Gastrocnemius medialis (tissue), 4 donors: ENCODE data around the gene KCNH4. TPM values are rescaled to one million over a fixed set of nuclear protein-coding genes. Genes with fewer than 3 reads are reported as not detected.

Source experiments
- ATAC-seq, 2 donors: fragments of 150-250 bp; one replicate each; pipeline ENCODE4 v1.9.1; 2016
- DNase-seq, 2 donors: peaks; one replicate each; pipeline ENCODE4 v3.0.0-alpha.2; 2019
- H3K27ac ChIP-seq, 4 donors: fragments of 200-600 bp; sonication (generic); 1 replicate in 1 of 4; 2 replicates in 3 of 4; pipeline ENCODE4 v1.5.1; 2016 to 2018; ENCODE audit warnings: mild to moderate bottlenecking in 2 of 4, moderate library complexity in 1 of 4
- H3K27me3 ChIP-seq, 3 donors: fragments of 200-600 bp; sonication (generic) in 2 of 3; 1 replicate in 1 of 3; 2 replicates in 2 of 3; pipeline versions ENCODE4 v1.5.1 to v1.6.0; 2016 to 2019; ENCODE audit warnings: mild to moderate bottlenecking in 1 of 3, moderate library complexity in 1 of 3
- H3K36me3 ChIP-seq, 2 donors: fragments of 200-600 bp; sonication (generic) in 1 of 2; one replicate each; pipeline ENCODE4 v1.5.1; 2017 to 2018
- H3K4me1 ChIP-seq, 2 donors: fragments of 200-600 bp; sonication (generic) in 1 of 2; one replicate each; pipeline ENCODE4 v1.5.1; 2016 to 2017; ENCODE audit warnings: mild to moderate bottlenecking in 2 of 2
- H3K4me3 ChIP-seq, 4 donors: fragments of 200-600 bp; sonication (generic) in 3 of 4; 1 replicate in 1 of 4; 2 replicates in 3 of 4; pipeline ENCODE4 v1.5.1; 2016 to 2019; ENCODE audit warnings: mild to moderate bottlenecking in 2 of 4
- H3K9me3 ChIP-seq, 3 donors: fragments of 200-600 bp; sonication (generic) in 2 of 3; 1 replicate in 1 of 3; 2 replicates in 2 of 3; pipeline ENCODE4 v1.5.1; 2016 to 2019
- CTCF ChIP-seq, 5 experiments: fragments of 450-650 bp in 3 of 5; fragments of 200-600 bp in 2 of 5; sonication (generic) in 2 of 5; IDR thresholded peaks in 4 of 5; conservative IDR thresholded peaks in 1 of 5; 1 replicate in 4 of 5; 2 replicates in 1 of 5; pipeline ENCODE4 v1.5.1; 2016 to 2019; ENCODE audit warnings: antibody characterized with exemption in 5 of 5, mild to moderate bottlenecking in 3 of 5, moderate library complexity in 3 of 5
- POLR2A ChIP-seq, 2 donors: fragments of 450-650 bp; IDR thresholded peaks; one replicate each; pipeline ENCODE4 v1.6.1; 2017; ENCODE audit warnings: antibody characterized with exemption in 2 of 2, mild to moderate bottlenecking in 2 of 2, moderate library complexity in 2 of 2
- in situ Hi-C, 4 donors: fragments of 200-750 bp; cut with MboI; loops; one replicate each; pipeline versions ENCODE4 v1.15.0 to v1.8.0; 2017; ENCODE audit warnings: low sequenced_read_pairs in 4 of 4
- intact Hi-C: fragments of 100-400 bp; cut with DNase I; formaldehyde crosslinking; loops from one replicate; pipeline ENCODE4 v1.15.1; 2023; ENCODE audit warnings: low total_unique reads
- total RNA-seq, 4 donors: library from RNA; depleted of rRNA; stranded (reverse); fragments of >200 nt; gene quantifications; one replicate each; pipeline versions ENCODE4 v1.1.0 to v1.2.3, GENCODE V29; 2016

KCNH4 gene
- not detected for total RNA-seq

GRCh38 chr17:42180922-42181850, at the start of gene KCNH4:
Gene KCNH4 (minus strand): TSS chr17:42181142. CDS start chr17:42180945, 197 bp downstream.
- no peak within 1 kb of the TSS for H3K27ac ChIP-seq
- no peaks in the 10 kb centered on the region for H3K9me3 ChIP-seq
- H3K4me1 ChIP-seq, result peaks cover 15 to 16% of the 10 kb centered on the region in 2 donors
- TF ChIP-seq CTCF (IDR thresholded peaks at IDR 0.05 in 4 of 5, conservative IDR thresholded peaks at IDR 0.05 in 1 of 5), result peak; percentile 7 to 50 (median 39)
- TF ChIP-seq POLR2A (IDR thresholded peaks at IDR 0.05), result no peak
- ATAC-seq, result peak in 1 of 2 donors; percentile 32
- peak within 1 kb of the TSS; percentile 37 to 56 (median 41) for H3K4me3 ChIP-seq
- in situ Hi-C loops, result no loop called here
- H3K27me3 ChIP-seq, result peaks cover 21 to 30% (median 23%) of the 10 kb centered on the region in 3 donors
- H3K36me3 ChIP-seq, result no peaks in the 10 kb centered on the region
- intact Hi-C loops, result loop anchor here (5.0 kb wide), 1 partner anchor 59 kb away; the partner anchor contains the start of genes HSPB9 and KAT2A
- DNase-seq, result peak; percentile 18 to 55

GRCh38 chr17:42230225-42230624, 49.3 kb upstream of the KCNH4 start:
- Histone ChIP-seq H3K9me3 (no peaks in the 10 kb centered on the region), H3K27me3 (no peaks in the 10 kb centered on the region), H3K36me3 (no peaks in the 10 kb centered on the region), H3K4me1 (peaks cover 54 to 59% of the 10 kb centered on the region in 2 donors), H3K27ac (peak overlapping the region; percentile 81 to 88 (median 84)), H3K4me3 (no peak overlapping the region)
- in situ Hi-C loops, result no loop called here
- intact Hi-C loops, result no loop called here
- TF ChIP-seq CTCF (IDR thresholded peaks at IDR 0.05 in 4 of 5, conservative IDR thresholded peaks at IDR 0.05 in 1 of 5), result no peak
- TF ChIP-seq POLR2A (IDR thresholded peaks at IDR 0.05), result no peak
- DNase-seq (no peak), ATAC-seq (no peak)

DNA sequence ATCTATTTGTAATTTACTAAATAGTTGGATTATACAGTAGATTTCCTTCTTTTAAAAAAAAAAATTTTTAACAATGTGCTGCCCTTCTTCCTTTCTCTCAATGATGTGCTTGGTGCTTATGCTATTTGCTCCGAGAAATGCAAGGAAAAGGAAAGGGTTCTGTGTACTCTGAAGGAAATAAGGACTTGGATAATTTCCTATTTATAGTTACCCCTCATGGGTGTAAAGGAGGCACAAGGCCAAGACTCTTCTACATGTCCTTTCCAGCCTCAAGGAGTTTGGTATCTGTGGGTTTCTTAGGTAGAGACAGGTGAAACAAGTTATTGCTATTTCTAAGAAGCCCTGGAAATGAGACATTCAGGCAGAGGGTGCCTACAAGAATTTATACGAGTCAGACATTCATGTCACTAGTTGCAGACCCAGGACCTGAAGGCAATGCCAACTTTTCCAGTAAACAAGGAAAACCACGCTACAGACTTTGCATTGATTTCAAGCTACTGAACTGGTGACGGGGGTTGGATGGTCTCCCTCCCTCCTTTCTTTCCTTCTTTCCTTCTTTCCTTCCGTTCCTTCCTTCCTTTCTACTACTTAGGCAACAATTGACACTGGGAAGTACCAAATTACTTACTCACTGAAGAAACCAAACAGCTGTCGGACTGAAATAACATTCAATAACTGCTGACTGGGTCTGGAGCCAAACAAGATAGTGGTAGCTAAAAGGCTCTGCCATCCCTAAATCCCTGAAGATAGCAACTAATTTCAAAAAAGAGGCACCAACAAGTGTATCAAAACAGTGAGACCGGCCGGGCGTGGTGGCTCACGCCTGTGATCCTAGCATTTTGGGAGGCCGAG, 47.1 kb upstream of the KCNH4 start:
- peak overlapping the region; percentile 81 to 88 (median 84) for H3K27ac ChIP-seq
- TF ChIP-seq POLR2A (IDR thresholded peaks at IDR 0.05) (no peak), CTCF (IDR thresholded peaks at IDR 0.05 in 4 of 5, conservative IDR thresholded peaks at IDR 0.05 in 1 of 5) (no peak)
- intact Hi-C loops (loop anchor here (1.0 kb wide), 1 partner anchor 178 kb away; no protein-coding TSS in a partner anchor), in situ Hi-C loops (no loop called here)
- H3K4me1 ChIP-seq, result peaks cover 33 to 39% of the 10 kb centered on the region in 2 donors
- H3K4me3 ChIP-seq, result peak overlapping the region in 3 of 4 donors; percentile 3 to 11 (median 7)
- ATAC-seq (peak; percentile 92 to 93), DNase-seq (peak; percentile 34)
- H3K27me3 ChIP-seq, result no peaks in the 10 kb centered on the region
- H3K36me3 ChIP-seq, result peaks cover 0 to 16% of the 10 kb centered on the region in 2 donors
- H3K9me3 ChIP-seq, result no peaks in the 10 kb centered on the region

GRCh38 chr17:42225646-42226045, 44.7 kb upstream of the KCNH4 start:
- intact Hi-C loops, result no loop called here
- TF ChIP-seq CTCF (IDR thresholded peaks at IDR 0.05 in 4 of 5, conservative IDR thresholded peaks at IDR 0.05 in 1 of 5), result no peak
- no peak for TF ChIP-seq POLR2A (IDR thresholded peaks at IDR 0.05)
- Histone ChIP-seq H3K27me3 (no peaks in the 10 kb centered on the region), H3K36me3 (peaks cover 0 to 26% of the 10 kb centered on the region in 2 donors), H3K4me3 (no peak overlapping the region), H3K9me3 (no peaks in the 10 kb centered on the region), H3K4me1 (peaks cover 29 to 33% of the 10 kb centered on the region in 2 donors), H3K27ac (no peak overlapping the region)
- no peak for DNase-seq
- ATAC-seq, result no peak
- in situ Hi-C loops, result no loop called here
